A549 (cell line): ENCODE data around the gene NRXN3. TPM values are rescaled to one million over a fixed set of nuclear protein-coding genes. Genes with fewer than 3 reads are reported as not detected.

ENCODE experiments used
- ATAC-seq, 2 experiments: fragments of 200-7000 bp in 1 of 2; fragments of >200 bp in 1 of 2; cut with Nextera tagmentation in 1 of 2; cut with Tn5 transposase in 1 of 2; 3 replicates each; pipeline versions ENCODE4 v1.8.0 to v1.9.1; 2018 to 2020; ENCODE audit warnings: mild to moderate bottlenecking in 1 of 2, moderate library complexity in 1 of 2
- CTCF ChIA-PET: fragments of 300-600 bp; sonication (Branson Sonifier 250); formaldehyde crosslinking; extraction: SDS; loops from one replicate; lab custom pipeline; 2021; ENCODE audit warnings: antibody characterized with exemption, inconsistent platforms; lab: Yijun Ruan, JAX
- POLR2A ChIA-PET: fragments of 350-600 bp; formaldehyde crosslinking; extraction: SDS; loops from one replicate; lab custom pipeline; 2021; ENCODE audit warnings: antibody characterized with exemption, inconsistent platforms; lab: Yijun Ruan, JAX
- DNase-seq, 2 experiments: peaks; one replicate each; pipeline versions ENCODE4 v3.0.0 to v3.0.0-alpha.2; 2011 to 2016; ENCODE audit warnings: low read depth in 1 of 2, low spot score in 1 of 2
- FAIRE-seq: peaks from 2 replicates; lab custom pipeline; 2011; peaks lifted over from hg19 to GRCh38; lab: Jason Lieb, UNC
- H3K27ac ChIP-seq, 2 experiments: fragments of >200 bp; sonication (Bioruptor Twin); formaldehyde crosslinking; 3 replicates each; pipeline ENCODE4 v1.5.1; 2016 to 2017
- H3K4me1 ChIP-seq: fragments of >200 bp; sonication (Bioruptor Twin); formaldehyde crosslinking; 3 replicates; pipeline ENCODE4 v1.6.1; 2016
- H3K4me2 ChIP-seq: fragments of >200 bp; sonication (Bioruptor Twin); formaldehyde crosslinking; 3 replicates; pipeline ENCODE4 v1.6.1; 2016
- H3K4me3 ChIP-seq: fragments of >200 bp; sonication (Bioruptor Twin); formaldehyde crosslinking; 3 replicates; pipeline ENCODE4 v1.5.1; 2016
- H3K9me3 ChIP-seq: fragments of >200 bp; sonication (Bioruptor Twin); formaldehyde crosslinking; 3 replicates; pipeline ENCODE4 v1.6.1; 2016
- BHLHE40 ChIP-seq: IDR thresholded peaks from 2 replicates; pipeline ENCODE4 v1.6.1; 2012; ENCODE audit warnings: low read depth, low read length, inconsistent platforms
- CEBPB ChIP-seq, 2 experiments: fragments of >200 bp in 1 of 2; sonication (Bioruptor Twin) in 1 of 2; formaldehyde crosslinking in 1 of 2; IDR thresholded peaks; 2 replicates each; pipeline ENCODE4 v1.6.1; 2012 to 2016
- EP300 ChIP-seq, 2 experiments: fragments of >200 bp; sonication (Bioruptor Twin); formaldehyde crosslinking; IDR thresholded peaks; 2 replicates in 1 of 2; 3 replicates in 1 of 2; pipeline ENCODE4 v1.6.1; 2016 to 2017
- ESRRA ChIP-seq: fragments of 150-350 bp; IDR thresholded peaks from 2 replicates; pipeline ENCODE4 v1.6.1; 2014; ENCODE audit warnings: mild to moderate bottlenecking, low read length, borderline replicate concordance
- FOXS1 ChIP-seq: fragments of 250-450 bp; sonication (Bioruptor Pico); IDR thresholded peaks from 2 replicates; pipeline ENCODE4 v1.5.0; 2020; ENCODE audit warnings: mild to moderate bottlenecking, moderate library complexity
- GATA3 ChIP-seq: IDR thresholded peaks from 2 replicates; pipeline ENCODE4 v1.6.1; 2012; ENCODE audit warnings: borderline replicate concordance
- HDAC2 ChIP-seq: fragments of 200-600 bp; sonication (generic); IDR thresholded peaks from 2 replicates; pipeline ENCODE4 v1.6.1; 2016
- HOXA7 ChIP-seq: fragments of 250-450 bp; sonication (Bioruptor Pico); IDR thresholded peaks from 2 replicates; pipeline ENCODE4 v1.5.0; 2020; ENCODE audit warnings: mild to moderate bottlenecking, moderate library complexity
- HOXB5 ChIP-seq: fragments of 250-450 bp; sonication (Bioruptor Pico); IDR thresholded peaks from 2 replicates; pipeline ENCODE4 v1.5.0; 2020; ENCODE audit warnings: mild to moderate bottlenecking, moderate library complexity
- JUNB ChIP-seq: fragments of >200 bp; sonication (Bioruptor Twin); formaldehyde crosslinking; IDR thresholded peaks from 2 replicates; pipeline ENCODE4 v1.6.1; 2016
- NFE2L2 ChIP-seq: fragments of 150-350 bp; conservative IDR thresholded peaks from 2 replicates; pipeline ENCODE4 v1.6.1; 2014; ENCODE audit warnings: low read length
- NPAS2 ChIP-seq: fragments of 250-450 bp; sonication (Bioruptor Pico); IDR thresholded peaks from 2 replicates; pipeline ENCODE4 v1.8.0; 2022; ENCODE audit warnings: mild to moderate bottlenecking, moderate library complexity, borderline replicate concordance
- NR3C1 ChIP-seq: fragments of >200 bp; sonication (Bioruptor Twin); formaldehyde crosslinking; IDR thresholded peaks from 3 replicates; pipeline ENCODE4 v1.6.1; 2017
- POLR2AphosphoS2 ChIP-seq: conservative IDR thresholded peaks from 2 replicates; pipeline ENCODE4 v1.6.1; 2012; ENCODE audit warnings: low read length, improper control_type of control experiment, inconsistent platforms
- RAD21 ChIP-seq, 2 experiments: fragments of >200 bp in 1 of 2; sonication (Bioruptor Twin) in 1 of 2; formaldehyde crosslinking in 1 of 2; IDR thresholded peaks in 1 of 2; conservative IDR thresholded peaks in 1 of 2; 2 replicates in 1 of 2; 3 replicates in 1 of 2; pipeline ENCODE4 v1.6.1; 2012 to 2018; ENCODE audit warnings: inconsistent platforms in 1 of 2
- RNF2 ChIP-seq: fragments of 200-600 bp; sonication (generic); IDR thresholded peaks from 2 replicates; pipeline ENCODE4 v1.6.1; 2016; ENCODE audit warnings: low read depth, mild to moderate bottlenecking, antibody characterized with exemption, moderate library complexity, borderline replicate concordance
- SMC3 ChIP-seq: fragments of >200 bp; sonication (Bioruptor Twin); formaldehyde crosslinking; IDR thresholded peaks from 3 replicates; pipeline ENCODE4 v1.6.1; 2018; ENCODE audit warnings: inconsistent platforms
- TP53 ChIP-seq: fragments of 250-450 bp; sonication (Bioruptor Pico); IDR thresholded peaks from 2 replicates; pipeline ENCODE4 v1.5.0; 2021; ENCODE audit warnings: mild to moderate bottlenecking, moderate library complexity
- WGBS: methylation state at CpG from one replicate; pipeline ENCODE4 v1.1.6; 2017; ENCODE audit errors: missing lambda C conversion rate; 5-methylcytosine and 5-hydroxymethylcytosine counted together
- polyA plus RNA-seq, 4 experiments: library from polyadenylated mRNA; depleted of rRNA in 3 of 4; stranded (reverse); fragments of >200 nt; fragmentation: RNase III in 1 of 4; extraction: RNeasy Plus Mini Kit Qiagen cat#74134 plus additional on column Dnase treatment in 1 of 4; gene quantifications; 2 replicates in 3 of 4; 3 replicates in 1 of 4; pipeline ENCODE4 v1.2.3, GENCODE V29; 2011 to 2017
- TF ChIP-seq, protein P1 (sequence below): fragments of 200-600 bp; sonication (generic); IDR thresholded peaks from 2 replicates; pipeline ENCODE4 v1.6.1; 2016; ENCODE audit warnings: antibody characterized with exemption, mild to moderate bottlenecking, moderate library complexity
- TF ChIP-seq, protein P2 (sequence below): IDR thresholded peaks from 2 replicates; pipeline ENCODE4 v1.6.1; 2012; ENCODE audit warnings: low read depth, borderline replicate concordance
- TF ChIP-seq, protein P3 (sequence below): fragments of 250-450 bp; sonication (Bioruptor Pico); IDR thresholded peaks from 2 replicates; pipeline ENCODE4 v1.5.0; 2021; ENCODE audit warnings: mild to moderate bottlenecking, moderate library complexity, borderline replicate concordance
- TF ChIP-seq, protein P4 (sequence below): fragments of >200 bp; sonication (Bioruptor Twin); formaldehyde crosslinking; IDR thresholded peaks from 2 replicates; pipeline ENCODE4 v1.6.1; 2016

The NRXN3 gene
- polyA plus RNA-seq, 2 of the 4 experiments (the other 2 are of a cell fraction) = 0.62 to 2.3 TPM

DNA sequence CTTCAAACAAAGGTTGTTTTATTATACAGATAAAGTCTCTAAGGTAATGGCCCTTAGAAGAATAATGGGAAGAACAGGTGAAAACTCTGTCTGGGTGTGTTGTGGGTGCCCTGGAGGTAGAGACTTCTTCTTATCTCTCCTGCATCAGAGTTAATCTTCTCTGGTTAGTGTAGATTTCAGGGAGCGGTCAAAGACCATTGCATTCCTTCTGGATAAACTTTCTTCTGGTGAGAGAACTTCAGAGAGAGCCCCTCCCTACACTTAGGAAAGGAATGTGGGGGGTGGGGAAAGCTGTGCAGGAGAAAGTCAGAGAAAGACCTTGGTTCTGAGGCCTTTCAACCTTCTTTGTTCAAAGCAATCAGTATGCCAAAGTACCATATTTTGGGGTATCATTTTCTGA, 1382.6 kb downstream of the NRXN3 start:
- POLR2A ChIA-PET = no interaction called here
- 34% methylated on average over 1 of the region's 1 CpG for WGBS
- CTCF ChIA-PET = no interaction called here
- DNase-seq = no peak
- no peak overlapping the region for H3K4me3 ChIP-seq
- H3K27ac ChIP-seq = no peak overlapping the region
- TF ChIP-seq GATA3 (no peak), HDAC2 (no peak), RNF2 (no peak), SMC3 (no peak), HOXB5 (CRISPR knock-in tag) (no peak), BHLHE40 (no peak)
- TF ChIP-seq, protein P1, sequence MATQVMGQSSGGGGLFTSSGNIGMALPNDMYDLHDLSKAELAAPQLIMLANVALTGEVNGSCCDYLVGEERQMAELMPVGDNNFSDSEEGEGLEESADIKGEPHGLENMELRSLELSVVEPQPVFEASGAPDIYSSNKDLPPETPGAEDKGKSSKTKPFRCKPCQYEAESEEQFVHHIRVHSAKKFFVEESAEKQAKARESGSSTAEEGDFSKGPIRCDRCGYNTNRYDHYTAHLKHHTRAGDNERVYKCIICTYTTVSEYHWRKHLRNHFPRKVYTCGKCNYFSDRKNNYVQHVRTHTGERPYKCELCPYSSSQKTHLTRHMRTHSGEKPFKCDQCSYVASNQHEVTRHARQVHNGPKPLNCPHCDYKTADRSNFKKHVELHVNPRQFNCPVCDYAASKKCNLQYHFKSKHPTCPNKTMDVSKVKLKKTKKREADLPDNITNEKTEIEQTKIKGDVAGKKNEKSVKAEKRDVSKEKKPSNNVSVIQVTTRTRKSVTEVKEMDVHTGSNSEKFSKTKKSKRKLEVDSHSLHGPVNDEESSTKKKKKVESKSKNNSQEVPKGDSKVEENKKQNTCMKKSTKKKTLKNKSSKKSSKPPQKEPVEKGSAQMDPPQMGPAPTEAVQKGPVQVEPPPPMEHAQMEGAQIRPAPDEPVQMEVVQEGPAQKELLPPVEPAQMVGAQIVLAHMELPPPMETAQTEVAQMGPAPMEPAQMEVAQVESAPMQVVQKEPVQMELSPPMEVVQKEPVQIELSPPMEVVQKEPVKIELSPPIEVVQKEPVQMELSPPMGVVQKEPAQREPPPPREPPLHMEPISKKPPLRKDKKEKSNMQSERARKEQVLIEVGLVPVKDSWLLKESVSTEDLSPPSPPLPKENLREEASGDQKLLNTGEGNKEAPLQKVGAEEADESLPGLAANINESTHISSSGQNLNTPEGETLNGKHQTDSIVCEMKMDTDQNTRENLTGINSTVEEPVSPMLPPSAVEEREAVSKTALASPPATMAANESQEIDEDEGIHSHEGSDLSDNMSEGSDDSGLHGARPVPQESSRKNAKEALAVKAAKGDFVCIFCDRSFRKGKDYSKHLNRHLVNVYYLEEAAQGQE = no peak
- no peaks in the 10 kb centered on the region for H3K9me3 ChIP-seq
- FAIRE-seq = no peak
- H3K4me2 ChIP-seq = peak overlapping the region; percentile 30; the same call in 1 of the 3 replicates
- ATAC-seq = no peak
- peaks cover 8% of the 10 kb centered on the region; the same call in 2 of the 3 replicates for H3K4me1 ChIP-seq

DNA sequence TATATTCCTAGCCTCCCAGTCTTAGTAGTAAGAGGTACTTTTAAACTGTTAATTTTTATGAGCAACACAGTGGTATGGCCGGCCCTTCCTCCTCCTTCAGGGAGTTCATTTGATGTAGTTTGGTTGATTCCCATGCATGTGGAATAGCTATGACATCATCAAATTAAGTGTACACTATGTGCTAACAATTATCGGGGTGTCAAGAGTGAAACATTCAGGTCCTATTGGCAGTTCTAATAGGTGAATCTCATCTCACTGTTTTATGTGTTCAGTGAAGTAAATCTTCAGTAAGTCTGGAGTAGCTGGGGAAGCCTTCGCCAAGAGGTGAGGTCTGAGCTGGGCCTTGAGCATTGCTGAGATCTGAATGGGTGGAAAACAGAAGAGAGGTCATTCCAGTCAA, 1384.6 kb downstream of the NRXN3 start:
- Histone ChIP-seq H3K4me1 (peaks cover 8% of the 10 kb centered on the region; the same call in 2 of the 3 replicates), H3K4me3 (no peak overlapping the region), H3K27ac (no peak overlapping the region), H3K4me2 (no peak overlapping the region), H3K9me3 (no peaks in the 10 kb centered on the region)
- CTCF ChIA-PET = no interaction called here
- 42% methylated on average over 3 of the region's 3 CpGs for WGBS
- no peak for DNase-seq
- TF ChIP-seq NPAS2 (CRISPR knock-in tag) (no peak), BHLHE40 (no peak), EP300 (IDR thresholded peaks at IDR 0.05) (no peak), HOXA7 (CRISPR knock-in tag) (no peak), GATA3 (no peak), POLR2AphosphoS2 (no peak), NFE2L2 (no peak), FOXS1 (CRISPR knock-in tag) (no peak), CEBPB (IDR thresholded peaks at IDR 0.05) (no peak), RAD21 (conservative IDR thresholded peaks at IDR 0.05 in 1 of 2, IDR thresholded peaks at IDR 0.05 in 1 of 2) (no peak)
- no peak for ATAC-seq
- FAIRE-seq = no peak
- POLR2A ChIA-PET = no interaction called here

DNA sequence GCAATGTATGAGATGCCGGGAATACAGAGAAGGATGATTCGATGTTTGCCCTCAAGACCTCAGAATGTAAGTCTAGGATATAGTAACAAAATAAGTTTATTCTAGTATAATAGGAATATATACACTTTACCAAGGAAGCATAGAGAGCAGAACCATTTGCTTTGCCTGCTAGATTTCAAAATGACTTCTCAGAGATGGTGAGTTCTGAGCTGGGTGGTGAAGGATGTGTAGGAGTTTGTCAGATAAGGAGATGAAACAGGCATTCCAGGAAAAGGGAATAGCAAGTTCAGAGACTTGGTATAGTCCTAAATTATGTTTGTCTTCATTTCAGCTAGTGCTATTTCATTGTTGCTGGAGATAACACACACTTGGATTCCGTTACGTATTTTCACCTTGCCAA, 1385.3 kb downstream of the NRXN3 start:
- FAIRE-seq (no peak), DNase-seq (no peak), ATAC-seq (no peak)
- Histone ChIP-seq H3K4me3 (no peak overlapping the region), H3K4me2 (no peak overlapping the region), H3K4me1 (peaks cover 8% of the 10 kb centered on the region; the same call in 2 of the 3 replicates), H3K9me3 (no peaks in the 10 kb centered on the region), H3K27ac (no peak overlapping the region)
- WGBS = 51% methylated on average over 4 of the region's 4 CpGs
- CTCF ChIA-PET = no interaction called here
- POLR2A ChIA-PET = no interaction called here
- TF ChIP-seq ESRRA (no peak), TP53 (no peak), JUNB (no peak), RNF2 (no peak), NR3C1 (no peak), GATA3 (no peak), HOXA7 (CRISPR knock-in tag) (no peak)
- TF ChIP-seq, protein P1 = no peak
- TF ChIP-seq, protein P2, sequence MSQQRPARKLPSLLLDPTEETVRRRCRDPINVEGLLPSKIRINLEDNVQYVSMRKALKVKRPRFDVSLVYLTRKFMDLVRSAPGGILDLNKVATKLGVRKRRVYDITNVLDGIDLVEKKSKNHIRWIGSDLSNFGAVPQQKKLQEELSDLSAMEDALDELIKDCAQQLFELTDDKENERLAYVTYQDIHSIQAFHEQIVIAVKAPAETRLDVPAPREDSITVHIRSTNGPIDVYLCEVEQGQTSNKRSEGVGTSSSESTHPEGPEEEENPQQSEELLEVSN = no peak
- TF ChIP-seq, protein P3, sequence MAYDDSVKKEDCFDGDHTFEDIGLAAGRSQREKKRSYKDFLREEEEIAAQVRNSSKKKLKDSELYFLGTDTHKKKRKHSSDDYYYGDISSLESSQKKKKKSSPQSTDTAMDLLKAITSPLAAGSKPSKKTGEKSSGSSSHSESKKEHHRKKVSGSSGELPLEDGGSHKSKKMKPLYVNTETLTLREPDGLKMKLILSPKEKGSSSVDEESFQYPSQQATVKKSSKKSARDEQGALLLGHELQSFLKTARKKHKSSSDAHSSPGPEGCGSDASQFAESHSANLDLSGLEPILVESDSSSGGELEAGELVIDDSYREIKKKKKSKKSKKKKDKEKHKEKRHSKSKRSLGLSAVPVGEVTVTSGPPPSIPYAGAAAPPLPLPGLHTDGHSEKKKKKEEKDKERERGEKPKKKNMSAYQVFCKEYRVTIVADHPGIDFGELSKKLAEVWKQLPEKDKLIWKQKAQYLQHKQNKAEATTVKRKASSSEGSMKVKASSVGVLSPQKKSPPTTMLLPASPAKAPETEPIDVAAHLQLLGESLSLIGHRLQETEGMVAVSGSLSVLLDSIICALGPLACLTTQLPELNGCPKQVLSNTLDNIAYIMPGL (CRISPR knock-in tag) = no peak
- TF ChIP-seq, protein P4, sequence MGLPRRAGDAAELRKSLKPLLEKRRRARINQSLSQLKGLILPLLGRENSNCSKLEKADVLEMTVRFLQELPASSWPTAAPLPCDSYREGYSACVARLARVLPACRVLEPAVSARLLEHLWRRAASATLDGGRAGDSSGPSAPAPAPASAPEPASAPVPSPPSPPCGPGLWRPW = no peak
